Measurements from ENCODE around the gene UQCC2.

UQCC2 gene

DNA sequence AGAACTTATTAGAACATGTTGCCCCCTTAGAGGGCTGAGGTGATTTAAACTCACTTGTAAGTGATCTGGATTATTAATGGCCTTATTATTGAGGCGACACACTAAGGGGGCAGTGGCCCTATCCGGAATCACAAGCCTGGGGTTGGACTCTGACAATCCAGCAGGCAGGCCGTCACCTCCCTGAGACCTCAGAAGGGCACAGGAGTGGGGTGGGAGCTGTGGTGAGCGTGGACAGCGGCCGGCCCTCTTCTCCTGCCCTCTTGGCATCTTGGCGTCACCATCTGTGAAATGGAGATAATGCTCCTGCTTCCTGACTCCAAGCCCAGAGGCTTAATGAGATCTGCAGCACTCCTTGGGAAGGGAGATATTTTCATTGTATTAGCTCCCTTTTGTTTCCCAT lies 15.6 kb upstream of the UQCC2 start:
- Histone ChIP-seq H3K27me3 (ENCODE audit: insufficient read depth, low read depth, severe bottlenecking) (no peaks in the 10 kb centered on the region), H3K36me3 (no peaks in the 10 kb centered on the region), H3K27ac (no peak overlapping the region), H3K9me3 (ENCODE audit: severe bottlenecking) (no peaks in the 10 kb centered on the region), H3K4me3 (ENCODE audit: low read depth, low read length) (no peak overlapping the region)
- no peak for DNase-seq
- TF ChIP-seq, protein P1, sequence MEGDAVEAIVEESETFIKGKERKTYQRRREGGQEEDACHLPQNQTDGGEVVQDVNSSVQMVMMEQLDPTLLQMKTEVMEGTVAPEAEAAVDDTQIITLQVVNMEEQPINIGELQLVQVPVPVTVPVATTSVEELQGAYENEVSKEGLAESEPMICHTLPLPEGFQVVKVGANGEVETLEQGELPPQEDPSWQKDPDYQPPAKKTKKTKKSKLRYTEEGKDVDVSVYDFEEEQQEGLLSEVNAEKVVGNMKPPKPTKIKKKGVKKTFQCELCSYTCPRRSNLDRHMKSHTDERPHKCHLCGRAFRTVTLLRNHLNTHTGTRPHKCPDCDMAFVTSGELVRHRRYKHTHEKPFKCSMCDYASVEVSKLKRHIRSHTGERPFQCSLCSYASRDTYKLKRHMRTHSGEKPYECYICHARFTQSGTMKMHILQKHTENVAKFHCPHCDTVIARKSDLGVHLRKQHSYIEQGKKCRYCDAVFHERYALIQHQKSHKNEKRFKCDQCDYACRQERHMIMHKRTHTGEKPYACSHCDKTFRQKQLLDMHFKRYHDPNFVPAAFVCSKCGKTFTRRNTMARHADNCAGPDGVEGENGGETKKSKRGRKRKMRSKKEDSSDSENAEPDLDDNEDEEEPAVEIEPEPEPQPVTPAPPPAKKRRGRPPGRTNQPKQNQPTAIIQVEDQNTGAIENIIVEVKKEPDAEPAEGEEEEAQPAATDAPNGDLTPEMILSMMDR (IDR thresholded peaks at IDR 0.05; ENCODE audit: low read depth, low read length) = no peak

DNA sequence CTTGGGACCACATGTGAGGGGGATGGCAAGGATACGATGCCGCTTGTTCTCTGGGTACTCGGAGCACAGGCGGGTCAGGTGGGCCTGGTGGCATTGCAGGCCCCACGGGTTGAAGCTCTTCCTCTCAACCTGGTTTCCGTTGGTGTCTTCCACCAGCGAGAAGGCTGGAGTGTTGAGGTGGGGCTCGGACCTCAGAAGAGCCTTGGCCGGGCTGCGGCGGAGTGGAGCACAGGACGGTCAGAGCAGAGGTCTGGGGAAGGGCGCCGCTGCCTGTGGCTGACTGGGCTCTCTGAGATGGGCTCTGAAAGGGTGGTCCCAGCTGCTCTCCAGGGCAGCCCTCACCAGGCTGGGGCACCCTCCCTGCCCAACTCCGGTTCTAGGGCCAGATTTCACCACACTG lies 15.2 kb upstream of the UQCC2 start:
- no peaks in the 10 kb centered on the region for H3K27me3 ChIP-seq (ENCODE audit: insufficient read depth, low read depth, severe bottlenecking)
- no peak for DNase-seq
- H3K36me3 ChIP-seq = no peaks in the 10 kb centered on the region
- no peak overlapping the region for H3K27ac ChIP-seq
- no peak overlapping the region for H3K4me3 ChIP-seq (ENCODE audit: low read depth, low read length)
- no peaks in the 10 kb centered on the region for H3K9me3 ChIP-seq (ENCODE audit: severe bottlenecking)
- TF ChIP-seq, protein P1 (IDR thresholded peaks at IDR 0.05; ENCODE audit: low read depth, low read length) = no peak

DNA sequence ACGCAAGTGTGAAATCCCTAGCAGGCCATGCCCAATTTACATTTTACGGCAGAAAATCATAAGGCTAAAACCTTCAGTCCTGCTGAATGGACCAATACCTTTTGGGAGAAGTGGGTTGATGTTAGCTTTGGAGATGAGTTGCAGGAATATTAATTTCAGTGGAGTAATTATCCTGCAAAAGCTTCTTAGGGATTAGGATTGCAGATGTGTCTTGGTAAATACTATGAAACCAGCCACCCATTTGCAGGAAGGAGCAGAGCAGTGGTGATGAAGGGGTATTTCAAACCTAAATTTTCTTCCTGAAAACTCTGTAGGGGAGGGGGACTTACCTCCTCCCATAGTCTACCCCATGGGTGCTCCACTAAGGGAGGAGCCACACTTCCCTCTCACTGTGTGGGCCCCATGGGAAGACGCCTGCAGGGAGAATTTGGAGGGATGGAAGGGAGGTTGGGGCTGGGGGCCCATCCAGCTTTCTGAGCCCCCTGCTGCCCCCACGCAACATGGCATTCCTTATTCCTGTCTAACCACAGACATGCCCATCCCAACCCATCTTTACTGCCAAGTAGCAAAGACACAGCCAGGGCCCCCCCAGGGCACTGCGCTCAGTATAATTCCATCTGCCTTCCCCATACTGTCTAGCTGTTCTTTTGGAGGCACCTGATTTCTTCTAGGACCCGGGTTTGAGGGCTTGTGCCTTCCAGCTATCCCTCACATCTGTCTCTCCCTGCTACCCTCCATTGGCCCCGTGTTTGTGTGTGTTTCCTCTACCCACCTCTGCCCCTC lies 14.6 kb upstream of the UQCC2 start:
- no peaks in the 10 kb centered on the region for H3K27me3 ChIP-seq (ENCODE audit: insufficient read depth, low read depth, severe bottlenecking)
- no peak overlapping the region for H3K4me3 ChIP-seq (ENCODE audit: low read depth, low read length)
- H3K36me3 ChIP-seq = no peaks in the 10 kb centered on the region
- no peaks in the 10 kb centered on the region for H3K9me3 ChIP-seq (ENCODE audit: severe bottlenecking)
- H3K27ac ChIP-seq = no peak overlapping the region
- TF ChIP-seq, protein P1 (IDR thresholded peaks at IDR 0.05; ENCODE audit: low read depth, low read length) = no peak
- DNase-seq = no peak

DNA sequence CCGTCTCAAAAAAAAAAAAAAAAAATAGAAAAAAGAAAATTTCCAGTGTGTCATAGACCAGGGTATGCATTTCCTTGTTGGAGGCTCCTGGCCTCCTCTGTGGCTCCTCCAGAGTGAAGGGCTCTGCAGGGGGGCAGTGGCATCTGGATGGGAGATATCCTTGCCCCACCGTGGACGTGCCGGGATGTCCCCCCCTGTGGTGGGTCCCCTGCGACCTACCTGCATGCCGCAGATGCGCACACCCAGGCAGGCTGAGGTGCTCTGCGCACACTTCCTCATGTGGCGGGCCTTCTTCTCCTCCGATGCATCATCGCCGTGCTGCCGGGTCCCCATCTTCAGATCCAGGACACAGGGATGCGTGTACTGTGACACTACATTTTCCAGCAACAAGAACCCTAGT lies 13.7 kb upstream of the UQCC2 start:
- no peaks in the 10 kb centered on the region for H3K36me3 ChIP-seq
- H3K9me3 ChIP-seq (ENCODE audit: severe bottlenecking) = no peaks in the 10 kb centered on the region
- H3K4me3 ChIP-seq (ENCODE audit: low read depth, low read length) = no peak overlapping the region
- H3K27me3 ChIP-seq (ENCODE audit: insufficient read depth, low read depth, severe bottlenecking) = no peaks in the 10 kb centered on the region
- no peak for DNase-seq
- no peak overlapping the region for H3K27ac ChIP-seq
- TF ChIP-seq, protein P1 (IDR thresholded peaks at IDR 0.05; ENCODE audit: low read depth, low read length) = no peak

DNA sequence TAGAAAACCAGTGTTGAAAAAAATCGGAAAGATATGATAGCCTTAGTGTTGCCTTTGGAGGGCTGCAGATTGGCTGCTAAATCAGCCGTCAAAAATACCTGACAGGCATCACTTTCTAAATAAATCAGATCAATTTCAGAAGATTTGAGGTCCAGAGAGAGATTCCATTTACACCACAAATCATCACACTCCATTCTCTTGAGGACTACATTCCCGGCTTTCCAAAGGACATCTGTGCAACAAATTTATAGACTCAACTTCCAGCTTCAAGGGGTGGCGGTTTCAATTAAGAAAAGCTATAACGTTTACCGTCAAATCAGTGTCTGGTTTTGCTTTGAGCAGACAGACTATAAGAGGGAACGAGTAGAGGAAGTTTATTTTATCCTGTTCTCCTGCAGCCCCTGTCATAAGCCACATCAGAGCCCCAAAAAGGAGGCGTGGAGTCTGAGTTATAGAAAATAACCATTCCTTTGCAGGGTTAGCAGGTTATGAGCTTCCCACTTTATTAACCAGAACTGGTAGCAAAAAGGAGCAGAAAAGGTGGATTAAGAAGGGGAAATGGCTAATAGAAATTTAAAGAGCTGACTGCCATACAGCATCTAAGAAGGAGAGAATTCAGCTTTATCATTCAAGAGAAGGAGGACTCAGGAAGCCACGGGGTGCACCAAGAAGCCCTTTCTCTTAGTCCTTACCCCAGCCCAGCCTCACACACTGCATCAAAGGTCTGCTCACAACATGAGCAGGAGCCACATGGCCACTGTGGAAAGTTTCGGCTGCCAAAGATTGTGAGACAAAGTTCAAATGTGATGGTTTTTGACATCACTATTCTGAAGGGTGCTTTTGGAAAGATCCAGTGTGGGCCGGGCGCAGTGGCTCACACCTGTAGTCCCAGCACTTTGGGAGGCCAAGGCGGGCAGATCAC lies 12.9 kb upstream of the UQCC2 start:
- Histone ChIP-seq H3K27ac (no peak overlapping the region), H3K36me3 (no peaks in the 10 kb centered on the region), H3K4me3 (ENCODE audit: low read depth, low read length) (no peak overlapping the region), H3K27me3 (ENCODE audit: insufficient read depth, low read depth, severe bottlenecking) (no peaks in the 10 kb centered on the region), H3K9me3 (ENCODE audit: severe bottlenecking) (no peaks in the 10 kb centered on the region)
- TF ChIP-seq, protein P1 (IDR thresholded peaks at IDR 0.05; ENCODE audit: low read depth, low read length) = no peak
- no peak for DNase-seq

All from WERI-Rb-1 (cell line).